ENCODE data around the gene SPR.

GRCh38 chr2:72892506-72893173 lies 5.4 kb downstream of the SPR start:
- TF ChIP-seq CTCF (IDR thresholded peaks at IDR 0.05) (peak; percentile 64 to 82 (median 80)), POLR2A (IDR thresholded peaks at IDR 0.05) (no peak)

Data from right lobe of liver (tissue), 4 donors.